Gastrocnemius medialis (tissue), 4 donors: ENCODE data around the gene ATP2C2. TPM values are rescaled to one million over a fixed set of nuclear protein-coding genes. Genes with fewer than 3 reads are reported as not detected.

Source experiments
- ATAC-seq, 2 donors: fragments of 150-250 bp; one replicate each; pipeline ENCODE4 v1.9.1; 2016
- DNase-seq, 2 donors: peaks; one replicate each; pipeline ENCODE4 v3.0.0-alpha.2; 2019
- H3K27ac ChIP-seq, 4 donors: fragments of 200-600 bp; sonication (generic); 1 replicate in 1 of 4; 2 replicates in 3 of 4; pipeline ENCODE4 v1.5.1; 2016 to 2018; ENCODE audit warnings: mild to moderate bottlenecking in 2 of 4, moderate library complexity in 1 of 4
- H3K27me3 ChIP-seq, 3 donors: fragments of 200-600 bp; sonication (generic) in 2 of 3; 1 replicate in 1 of 3; 2 replicates in 2 of 3; pipeline versions ENCODE4 v1.5.1 to v1.6.0; 2016 to 2019; ENCODE audit warnings: mild to moderate bottlenecking in 1 of 3, moderate library complexity in 1 of 3
- H3K36me3 ChIP-seq, 2 donors: fragments of 200-600 bp; sonication (generic) in 1 of 2; one replicate each; pipeline ENCODE4 v1.5.1; 2017 to 2018
- H3K4me1 ChIP-seq, 2 donors: fragments of 200-600 bp; sonication (generic) in 1 of 2; one replicate each; pipeline ENCODE4 v1.5.1; 2016 to 2017; ENCODE audit warnings: mild to moderate bottlenecking in 2 of 2
- H3K4me3 ChIP-seq, 4 donors: fragments of 200-600 bp; sonication (generic) in 3 of 4; 1 replicate in 1 of 4; 2 replicates in 3 of 4; pipeline ENCODE4 v1.5.1; 2016 to 2019; ENCODE audit warnings: mild to moderate bottlenecking in 2 of 4
- H3K9me3 ChIP-seq, 3 donors: fragments of 200-600 bp; sonication (generic) in 2 of 3; 1 replicate in 1 of 3; 2 replicates in 2 of 3; pipeline ENCODE4 v1.5.1; 2016 to 2019
- POLR2A ChIP-seq, 2 donors: fragments of 450-650 bp; IDR thresholded peaks; one replicate each; pipeline ENCODE4 v1.6.1; 2017; ENCODE audit warnings: antibody characterized with exemption in 2 of 2, mild to moderate bottlenecking in 2 of 2, moderate library complexity in 2 of 2
- in situ Hi-C, 4 donors: fragments of 200-750 bp; cut with MboI; loops; one replicate each; pipeline versions ENCODE4 v1.15.0 to v1.8.0; 2017; ENCODE audit warnings: low sequenced_read_pairs in 4 of 4
- intact Hi-C: fragments of 100-400 bp; cut with DNase I; formaldehyde crosslinking; loops from one replicate; pipeline ENCODE4 v1.15.1; 2023; ENCODE audit warnings: low total_unique reads
- total RNA-seq, 4 donors: library from RNA; depleted of rRNA; stranded (reverse); fragments of >200 nt; gene quantifications; one replicate each; pipeline versions ENCODE4 v1.1.0 to v1.2.3, GENCODE V29; 2016
- TF ChIP-seq, protein P1 (sequence below), 5 experiments: fragments of 450-650 bp in 3 of 5; fragments of 200-600 bp in 2 of 5; sonication (generic) in 2 of 5; IDR thresholded peaks in 4 of 5; conservative IDR thresholded peaks in 1 of 5; 1 replicate in 4 of 5; 2 replicates in 1 of 5; pipeline ENCODE4 v1.5.1; 2016 to 2019; ENCODE audit warnings: antibody characterized with exemption in 5 of 5, mild to moderate bottlenecking in 3 of 5, moderate library complexity in 3 of 5

The ATP2C2 gene
- total RNA-seq, 4 donors from 2014 or later = 0.44 TPM; not detected in 3

DNA sequence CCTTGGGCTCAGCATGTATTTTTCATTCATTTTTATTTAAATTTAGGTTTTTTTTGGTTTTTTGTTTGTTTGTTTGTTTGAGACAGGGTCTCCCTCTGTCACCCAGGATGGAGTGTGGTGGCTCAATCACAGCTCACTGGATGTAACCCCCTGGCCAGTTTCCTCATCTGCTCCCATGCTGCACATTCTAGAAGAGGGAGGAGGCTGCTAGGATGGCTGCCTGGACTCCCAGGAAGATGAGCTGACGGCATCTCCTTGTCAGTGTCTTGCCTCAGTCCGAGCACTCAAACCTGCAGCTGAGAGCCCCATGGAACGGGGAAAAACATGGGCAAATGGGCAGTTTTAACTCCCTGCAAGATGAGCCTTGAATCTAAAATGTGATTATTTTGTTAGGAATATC lies 128.7 kb downstream of the ATP2C2 start:
- peaks cover 0 to 48% of the 10 kb centered on the region in 2 donors for H3K36me3 ChIP-seq
- no peak for TF ChIP-seq POLR2A (IDR thresholded peaks at IDR 0.05)
- TF ChIP-seq, protein P1, sequence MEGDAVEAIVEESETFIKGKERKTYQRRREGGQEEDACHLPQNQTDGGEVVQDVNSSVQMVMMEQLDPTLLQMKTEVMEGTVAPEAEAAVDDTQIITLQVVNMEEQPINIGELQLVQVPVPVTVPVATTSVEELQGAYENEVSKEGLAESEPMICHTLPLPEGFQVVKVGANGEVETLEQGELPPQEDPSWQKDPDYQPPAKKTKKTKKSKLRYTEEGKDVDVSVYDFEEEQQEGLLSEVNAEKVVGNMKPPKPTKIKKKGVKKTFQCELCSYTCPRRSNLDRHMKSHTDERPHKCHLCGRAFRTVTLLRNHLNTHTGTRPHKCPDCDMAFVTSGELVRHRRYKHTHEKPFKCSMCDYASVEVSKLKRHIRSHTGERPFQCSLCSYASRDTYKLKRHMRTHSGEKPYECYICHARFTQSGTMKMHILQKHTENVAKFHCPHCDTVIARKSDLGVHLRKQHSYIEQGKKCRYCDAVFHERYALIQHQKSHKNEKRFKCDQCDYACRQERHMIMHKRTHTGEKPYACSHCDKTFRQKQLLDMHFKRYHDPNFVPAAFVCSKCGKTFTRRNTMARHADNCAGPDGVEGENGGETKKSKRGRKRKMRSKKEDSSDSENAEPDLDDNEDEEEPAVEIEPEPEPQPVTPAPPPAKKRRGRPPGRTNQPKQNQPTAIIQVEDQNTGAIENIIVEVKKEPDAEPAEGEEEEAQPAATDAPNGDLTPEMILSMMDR (IDR thresholded peaks at IDR 0.05 in 4 of 5, conservative IDR thresholded peaks at IDR 0.05 in 1 of 5) = no peak
- DNase-seq = no peak

DNA sequence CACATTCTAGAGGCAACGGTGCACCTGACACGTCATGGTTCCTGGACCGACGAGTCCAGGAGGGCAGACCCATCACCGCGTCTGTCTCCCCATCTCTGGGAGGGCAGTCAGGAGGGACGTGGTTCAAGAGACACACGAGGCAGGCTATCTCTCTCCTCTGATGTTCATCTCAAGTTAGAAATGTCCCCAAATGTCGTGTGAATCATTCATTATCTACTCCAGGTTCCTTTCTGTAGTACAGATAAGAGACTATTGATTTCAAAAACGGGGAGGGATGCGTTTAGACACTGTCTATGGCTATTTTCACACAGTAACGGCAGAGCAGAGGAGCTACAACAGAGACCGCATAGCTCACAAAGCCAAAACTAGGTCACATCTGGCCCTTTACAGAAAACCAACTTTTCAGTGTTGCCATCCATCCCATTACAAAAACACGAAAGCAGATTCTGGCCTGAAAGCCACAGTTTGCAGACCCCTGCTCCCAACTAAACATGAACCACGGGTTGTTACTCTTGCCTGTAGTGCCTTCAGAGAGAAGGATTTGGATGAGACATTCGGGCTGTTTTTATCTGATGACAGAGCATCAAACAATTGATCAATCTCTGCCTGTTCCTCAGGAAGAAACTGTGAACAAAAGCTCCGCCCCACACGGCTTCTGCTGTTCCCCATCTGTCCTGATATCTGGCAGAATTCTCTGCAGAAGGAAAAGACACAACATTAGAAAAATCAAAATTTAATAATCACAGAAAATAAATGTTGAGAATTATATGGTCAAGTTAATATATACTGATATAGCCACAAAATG lies 129.3 kb downstream of the ATP2C2 start:
- intact Hi-C loops (no loop called here), in situ Hi-C loops (loop anchor here in 2 of 4 donors (25.0 kb wide), 2 partner anchors 210 to 535 kb away; partner anchors contain the start of genes NECAB2 (in 2 of the 2), OSGIN1 (in 2 of the 2) and WFDC1 (in 2 of the 2))
- Histone ChIP-seq H3K36me3 (peaks cover 0 to 48% of the 10 kb centered on the region in 2 donors), H3K27me3 (no peaks in the 10 kb centered on the region), H3K9me3 (no peaks in the 10 kb centered on the region), H3K4me1 (no peaks in the 10 kb centered on the region), H3K27ac (no peak overlapping the region), H3K4me3 (no peak overlapping the region)
- no peak for ATAC-seq
- no peak for DNase-seq
- TF ChIP-seq POLR2A (IDR thresholded peaks at IDR 0.05) = no peak
- TF ChIP-seq, protein P1 (IDR thresholded peaks at IDR 0.05 in 4 of 5, conservative IDR thresholded peaks at IDR 0.05 in 1 of 5) = no peak

More for the DNA sequence above, 128.7 kb downstream of the ATP2C2 start:
- in situ Hi-C loops (loop anchor here in 2 of 4 donors (25.0 kb wide), 2 partner anchors 210 to 535 kb away; partner anchors contain the start of genes NECAB2 (in 2 of the 2), OSGIN1 (in 2 of the 2) and WFDC1 (in 2 of the 2)), intact Hi-C loops (no loop called here)
- Histone ChIP-seq H3K27me3 (no peaks in the 10 kb centered on the region), H3K9me3 (no peaks in the 10 kb centered on the region), H3K27ac (no peak overlapping the region), H3K4me3 (no peak overlapping the region), H3K4me1 (no peaks in the 10 kb centered on the region)
- ATAC-seq = no peak

DNA sequence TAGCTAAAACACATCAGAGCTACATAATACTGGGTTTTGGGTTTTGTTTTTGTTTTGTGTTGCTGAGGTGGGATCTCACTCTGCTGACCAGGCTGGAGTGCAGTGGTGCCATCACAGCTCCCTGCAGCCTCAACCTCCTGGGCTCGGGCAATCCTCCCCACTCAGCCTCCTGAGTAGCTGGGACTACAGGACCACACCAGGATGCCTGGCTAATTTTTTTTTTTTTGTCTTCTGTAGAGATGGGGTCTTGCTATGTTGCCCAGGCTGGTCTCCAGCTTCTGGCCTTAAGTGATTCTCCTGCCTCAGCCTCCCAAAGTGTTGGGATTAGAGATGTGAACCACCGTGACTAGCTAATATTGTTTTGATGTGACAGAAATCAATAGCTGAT lies 129.9 kb downstream of the ATP2C2 start:
- in situ Hi-C loops = loop anchor here in 2 of 4 donors (25.0 kb wide), 2 partner anchors 211 to 536 kb away; partner anchors contain the start of genes NECAB2 (in 2 of the 2), OSGIN1 (in 2 of the 2) and WFDC1 (in 2 of the 2)
- DNase-seq = no peak

DNA sequence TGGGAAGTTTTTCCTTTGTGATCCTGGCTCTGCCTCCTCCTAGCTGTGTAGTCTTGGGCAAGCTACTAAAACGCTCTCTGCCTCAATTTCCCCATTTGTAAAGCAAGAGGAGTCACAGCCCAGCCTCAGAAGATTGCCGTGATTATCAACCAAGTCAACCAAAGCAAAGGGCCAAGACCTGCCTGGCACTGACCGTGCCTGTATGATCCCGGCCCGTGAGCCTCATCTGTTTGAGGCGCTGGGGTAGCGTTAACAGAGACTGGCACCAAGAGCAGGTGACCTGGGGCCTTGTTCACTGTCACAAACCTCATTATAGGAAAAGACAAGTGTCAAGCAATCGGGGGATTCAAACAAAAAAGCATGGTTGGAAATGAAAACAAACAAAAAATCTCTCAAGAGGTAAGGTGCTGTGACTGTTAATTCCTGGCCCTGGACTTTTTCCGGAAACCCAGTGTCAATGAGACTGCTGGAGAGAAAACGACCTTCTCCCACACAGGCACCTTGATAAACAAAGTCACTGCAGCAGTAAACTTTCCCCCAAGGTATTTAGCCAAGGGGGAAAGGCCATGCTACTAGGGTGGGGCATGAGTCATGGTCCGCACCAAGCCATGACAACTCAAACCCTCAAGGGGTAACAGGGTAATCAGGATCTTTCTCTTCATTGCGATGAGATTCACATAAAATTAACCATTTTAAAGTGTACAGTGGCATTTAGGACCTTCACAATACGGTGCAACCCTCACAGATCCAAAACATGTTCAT lies 130.7 kb downstream of the ATP2C2 start:
- Histone ChIP-seq H3K9me3 (no peaks in the 10 kb centered on the region), H3K36me3 (peaks cover 0 to 37% of the 10 kb centered on the region in 2 donors), H3K4me3 (no peak overlapping the region), H3K27ac (no peak overlapping the region), H3K4me1 (peaks cover 5 to 6% of the 10 kb centered on the region in 2 donors), H3K27me3 (no peaks in the 10 kb centered on the region)
- ATAC-seq (no peak), DNase-seq (no peak)
- in situ Hi-C loops (loop anchor here in 2 of 4 donors (25.0 kb wide), 2 partner anchors 212 to 537 kb away; partner anchors contain the start of genes NECAB2 (in 2 of the 2), OSGIN1 (in 2 of the 2) and WFDC1 (in 2 of the 2)), intact Hi-C loops (no loop called here)
- TF ChIP-seq POLR2A (IDR thresholded peaks at IDR 0.05) = no peak
- TF ChIP-seq, protein P1 (IDR thresholded peaks at IDR 0.05 in 4 of 5, conservative IDR thresholded peaks at IDR 0.05 in 1 of 5) = no peak

More for the DNA sequence above, 129.9 kb downstream of the ATP2C2 start:
- no peaks in the 10 kb centered on the region for H3K4me1 ChIP-seq
- TF ChIP-seq, protein P1 (IDR thresholded peaks at IDR 0.05 in 4 of 5, conservative IDR thresholded peaks at IDR 0.05 in 1 of 5) = no peak
- TF ChIP-seq POLR2A (IDR thresholded peaks at IDR 0.05) = no peak
- peaks cover 0 to 45% of the 10 kb centered on the region in 2 donors for H3K36me3 ChIP-seq
- H3K27me3 ChIP-seq = no peaks in the 10 kb centered on the region
- intact Hi-C loops = no loop called here
- ATAC-seq = no peak
- H3K27ac ChIP-seq = no peak overlapping the region
- no peaks in the 10 kb centered on the region for H3K9me3 ChIP-seq
- H3K4me3 ChIP-seq = no peak overlapping the region
